OCI-LY3 (cell line): ENCODE results near the gene TMEM98.

Source experiments
- H2AFZ ChIP-seq: fragments of 200-600, 300-600 bp; shearing (Covaris generic); 2 replicates; pipeline ENCODE4 v1.6.0; 2014; ENCODE audit warnings: antibody characterized with exemption, low read depth, low read length
- H3K27ac ChIP-seq: fragments of 200-600, 300-600 bp; sonication (generic); 2 replicates; pipeline ENCODE4 v1.5.1; 2014; ENCODE audit warnings: mild to moderate bottlenecking, low read length, moderate library complexity, mixed read lengths
- H3K27me3 ChIP-seq: fragments of 200-600, 300-600 bp; sonication (generic); 2 replicates; pipeline ENCODE4 v1.6.1; 2014; ENCODE audit warnings: low read depth, low read length, mixed read lengths
- H3K36me3 ChIP-seq: fragments of 200-600, 300-600 bp; sonication (generic); replicated peaks from 2 replicates; pipeline ENCODE3; 2014; ENCODE audit warnings: low read depth, low read length, mixed read lengths
- H3K4me1 ChIP-seq: fragments of 300-600, 200-600 bp; sonication (generic); 2 replicates; pipeline ENCODE4 v1.6.1; 2014; ENCODE audit warnings: low read length, mixed read lengths
- H3K4me2 ChIP-seq: fragments of 200-600, 300-600 bp; sonication (generic); 2 replicates; pipeline ENCODE4 v1.6.1; 2014; ENCODE audit warnings: low read length, mixed read lengths
- H3K4me3 ChIP-seq: fragments of 300-600, 200-600 bp; sonication (generic); 2 replicates; pipeline ENCODE4 v1.5.1; 2014; ENCODE audit warnings: antibody characterized with exemption, mild to moderate bottlenecking, low read length, moderate library complexity
- H3K79me2 ChIP-seq: fragments of 300-600, 200-600 bp; shearing (Covaris generic); 2 replicates; pipeline ENCODE4 v1.6.1; 2014; ENCODE audit warnings: mild to moderate bottlenecking, low read length, mixed read lengths
- H3K9ac ChIP-seq: fragments of 300-600, 200-600 bp; shearing (Covaris generic); 2 replicates; pipeline ENCODE4 v1.6.0; 2014; ENCODE audit warnings: mild to moderate bottlenecking, low read length, moderate library complexity
- H3K9me3 ChIP-seq: fragments of 200-600, 300-600 bp; shearing (Covaris generic); 2 replicates; pipeline ENCODE4 v1.6.1; 2014; ENCODE audit warnings: low read length, mixed read lengths; ENCODE audit not compliant: insufficient read depth
- H4K20me1 ChIP-seq: fragments of 200-600, 300-600 bp; sonication (generic); 2 replicates; pipeline ENCODE4 v1.6.1; 2016; ENCODE audit warnings: low read length, mixed read lengths; ENCODE audit not compliant: insufficient read depth
- EZH2phosphoT487 ChIP-seq: fragments of 200-600 bp; shearing (Covaris generic); IDR thresholded peaks from 2 replicates; pipeline ENCODE4 v1.6.1; 2018; ENCODE audit warnings: antibody characterized with exemption, mixed run types, low read depth
- TF ChIP-seq, protein P1 (sequence below): fragments of 200-600, 300-600 bp; sonication (generic); IDR thresholded peaks from 2 replicates; pipeline ENCODE4 v1.5.1; 2014; ENCODE audit warnings: antibody characterized with exemption, low read length, low read depth

TMEM98 gene

DNA sequence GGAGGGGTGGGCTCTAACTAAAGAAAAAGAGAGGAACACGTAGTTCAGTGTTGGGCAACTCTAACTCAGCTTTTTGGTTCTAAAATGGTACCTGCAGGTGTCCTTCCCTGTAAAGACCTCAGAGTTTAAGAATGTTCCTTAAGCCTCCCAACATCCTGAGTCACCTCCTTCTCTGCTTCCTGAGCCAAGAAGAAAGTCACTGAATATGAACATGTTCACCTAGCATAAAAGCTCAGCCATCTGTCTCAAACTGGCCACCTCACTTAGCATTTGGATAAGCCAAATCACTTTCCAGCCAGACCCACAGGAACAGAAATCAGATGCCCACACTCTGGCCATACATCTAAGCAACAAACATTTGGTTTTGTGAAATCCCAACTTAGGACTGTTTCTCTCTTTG is 3.7 kb downstream of the TMEM98 start:
- TF ChIP-seq EZH2phosphoT487, result no peak
- Histone ChIP-seq H3K36me3 (no peaks in the 10 kb centered on the region), H2AFZ (no peak overlapping the region), H3K79me2 (no peaks in the 10 kb centered on the region), H3K9me3 (no peaks in the 10 kb centered on the region), H3K4me1 (peaks cover 21% of the 10 kb centered on the region), H3K27ac (no peak overlapping the region), H3K4me3 (no peak overlapping the region), H3K4me2 (no peak overlapping the region), H4K20me1 (no peaks in the 10 kb centered on the region), H3K27me3 (peaks cover 10% of the 10 kb centered on the region), H3K9ac (no peak overlapping the region)

DNA sequence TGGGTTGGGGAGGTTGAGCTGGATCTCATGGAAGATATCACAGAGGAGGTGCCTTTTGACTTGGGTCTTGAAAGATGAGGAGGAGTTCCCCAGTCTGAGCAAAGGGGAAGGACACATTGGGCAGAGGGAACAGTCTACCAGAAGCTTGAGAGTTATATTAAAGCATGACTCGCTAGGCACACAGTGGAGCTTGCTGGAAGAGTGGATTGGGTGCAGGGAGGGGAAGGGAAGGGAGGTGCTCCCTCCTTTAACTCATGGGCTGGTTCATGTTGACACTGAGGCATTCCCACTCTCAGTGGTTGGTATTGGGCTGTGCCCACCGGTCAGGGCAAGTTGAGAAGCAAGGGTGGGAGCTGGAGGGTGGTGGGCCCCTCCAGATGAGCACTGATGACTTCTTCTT is 5.9 kb downstream of the TMEM98 start:
- Histone ChIP-seq H4K20me1 (no peaks in the 10 kb centered on the region), H3K36me3 (no peaks in the 10 kb centered on the region), H3K79me2 (no peaks in the 10 kb centered on the region), H3K9me3 (no peaks in the 10 kb centered on the region), H3K27me3 (peaks cover 4% of the 10 kb centered on the region), H3K4me1 (peaks cover 16% of the 10 kb centered on the region), H3K4me3 (no peak overlapping the region), H3K9ac (no peak overlapping the region), H3K27ac (no peak overlapping the region), H3K4me2 (no peak overlapping the region), H2AFZ (no peak overlapping the region)
- TF ChIP-seq, protein P1, sequence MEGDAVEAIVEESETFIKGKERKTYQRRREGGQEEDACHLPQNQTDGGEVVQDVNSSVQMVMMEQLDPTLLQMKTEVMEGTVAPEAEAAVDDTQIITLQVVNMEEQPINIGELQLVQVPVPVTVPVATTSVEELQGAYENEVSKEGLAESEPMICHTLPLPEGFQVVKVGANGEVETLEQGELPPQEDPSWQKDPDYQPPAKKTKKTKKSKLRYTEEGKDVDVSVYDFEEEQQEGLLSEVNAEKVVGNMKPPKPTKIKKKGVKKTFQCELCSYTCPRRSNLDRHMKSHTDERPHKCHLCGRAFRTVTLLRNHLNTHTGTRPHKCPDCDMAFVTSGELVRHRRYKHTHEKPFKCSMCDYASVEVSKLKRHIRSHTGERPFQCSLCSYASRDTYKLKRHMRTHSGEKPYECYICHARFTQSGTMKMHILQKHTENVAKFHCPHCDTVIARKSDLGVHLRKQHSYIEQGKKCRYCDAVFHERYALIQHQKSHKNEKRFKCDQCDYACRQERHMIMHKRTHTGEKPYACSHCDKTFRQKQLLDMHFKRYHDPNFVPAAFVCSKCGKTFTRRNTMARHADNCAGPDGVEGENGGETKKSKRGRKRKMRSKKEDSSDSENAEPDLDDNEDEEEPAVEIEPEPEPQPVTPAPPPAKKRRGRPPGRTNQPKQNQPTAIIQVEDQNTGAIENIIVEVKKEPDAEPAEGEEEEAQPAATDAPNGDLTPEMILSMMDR, result no peak
- no peak for TF ChIP-seq EZH2phosphoT487

DNA sequence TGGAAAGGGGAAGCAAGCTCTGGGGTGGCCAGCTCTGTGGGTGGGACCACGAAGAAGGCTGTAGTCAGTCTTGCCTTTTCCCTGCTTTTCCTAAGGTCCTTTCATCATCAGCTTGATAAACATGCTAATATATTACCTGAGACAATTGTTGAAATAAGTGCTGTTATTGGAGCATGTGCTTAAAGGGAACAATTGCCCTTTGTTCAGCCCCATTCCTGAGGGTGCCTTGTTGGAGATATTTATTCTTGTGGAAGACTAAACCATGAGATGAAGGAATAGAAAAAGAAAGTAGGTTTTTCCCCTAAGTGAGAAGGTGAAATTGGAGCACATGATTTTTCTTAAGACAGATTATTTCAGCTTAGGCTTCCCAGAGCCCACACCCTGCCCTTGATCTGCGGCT is 7.8 kb downstream of the TMEM98 start:
- Histone ChIP-seq H3K79me2 (no peaks in the 10 kb centered on the region), H3K4me1 (peaks cover 7% of the 10 kb centered on the region), H2AFZ (no peak overlapping the region), H3K27ac (no peak overlapping the region), H3K9ac (no peak overlapping the region), H4K20me1 (no peaks in the 10 kb centered on the region), H3K4me2 (no peak overlapping the region), H3K36me3 (no peaks in the 10 kb centered on the region), H3K4me3 (no peak overlapping the region), H3K9me3 (no peaks in the 10 kb centered on the region), H3K27me3 (no peaks in the 10 kb centered on the region)
- TF ChIP-seq, protein P1, result no peak
- TF ChIP-seq EZH2phosphoT487, result no peak

DNA sequence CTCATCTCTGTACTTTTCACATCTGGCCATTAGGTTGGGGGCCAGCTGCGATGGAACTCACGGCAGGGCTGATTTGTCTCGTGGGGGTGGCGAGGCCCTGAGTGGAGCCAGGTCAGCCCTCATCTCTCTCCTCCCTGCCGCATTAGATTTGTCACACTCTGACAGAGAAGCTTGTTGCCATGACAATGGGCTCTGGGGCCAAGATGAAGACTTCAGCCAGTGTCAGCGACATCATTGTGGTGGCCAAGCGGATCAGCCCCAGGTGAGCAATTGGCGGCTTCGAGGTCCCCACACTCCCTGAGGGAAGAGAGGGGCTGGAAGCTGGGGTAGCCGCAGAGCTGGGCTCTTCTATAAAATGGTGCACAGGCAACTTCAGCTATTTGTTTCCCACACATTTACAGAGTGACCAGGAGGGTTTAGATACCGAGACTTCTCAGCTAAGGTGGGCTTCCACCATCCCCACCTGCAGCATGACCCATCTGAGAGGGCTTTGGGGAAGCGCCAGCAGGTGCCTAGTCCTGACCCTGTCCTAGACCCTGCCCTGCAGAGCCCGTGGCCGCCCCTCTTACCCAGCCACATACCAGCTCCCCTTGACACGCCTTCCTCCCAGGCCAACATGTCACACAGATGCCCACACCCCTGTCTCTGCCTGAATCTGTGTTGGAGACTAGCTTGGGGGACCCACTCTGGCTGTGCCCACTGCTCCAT is 8.4 kb downstream of the TMEM98 start:
- Histone ChIP-seq H3K4me3 (peak overlapping the region; percentile 71; the same call in 1 of the 2 replicates), H3K79me2 (no peaks in the 10 kb centered on the region), H3K9ac (no peak overlapping the region), H3K27ac (no peak overlapping the region), H3K36me3 (no peaks in the 10 kb centered on the region), H3K4me2 (peak overlapping the region; percentile 90), H3K4me1 (peaks cover 7% of the 10 kb centered on the region), H4K20me1 (no peaks in the 10 kb centered on the region), H2AFZ (no peak overlapping the region), H3K27me3 (no peaks in the 10 kb centered on the region), H3K9me3 (no peaks in the 10 kb centered on the region)
- no peak for TF ChIP-seq EZH2phosphoT487
- TF ChIP-seq, protein P1, result no peak
